ENCODE results near the gene CDC25A. TPM values are rescaled to one million over a fixed set of nuclear protein-coding genes. Genes with fewer than 3 reads are reported as not detected.

CDC25A gene
- total RNA-seq, 1 experiment from 2014 or later = 12.8 TPM

GRCh38 chr3:48219543-48219942 is 31.3 kb upstream of the CDC25A start:
- DNase-seq (ENCODE audit: low read depth, low spot score) = no peak
- H3K27me3 ChIP-seq (ENCODE audit: control insufficient read depth, insufficient read depth, low read length) = no peaks in the 10 kb centered on the region
- no peaks in the 10 kb centered on the region for H3K9me3 ChIP-seq (ENCODE audit: control insufficient read depth, insufficient read depth, low read depth, low read length)
- in situ Hi-C loops (cut with HindIII; ENCODE audit: low pct_unique_long_range_greater_than_20kb, low sequenced_read_pairs) = no loop called here
- no peak for ATAC-seq
- H3K4me3 ChIP-seq (ENCODE audit: low read depth in 2 of 2, low read length in 2 of 2) = no peak overlapping the region
- intact Hi-C loops (cut with micrococcal nuclease; ENCODE audit: unreplicated experiment) = no loop called here
- H3K4me1 ChIP-seq (ENCODE audit: control insufficient read depth, insufficient read depth, low read length) = no peaks in the 10 kb centered on the region; the same call in 1 of the 2 replicates
- ChIA-PET CTCF (no interaction called here), POLR2A (no interaction called here)
- no peak for TF ChIP-seq POLR2AphosphoS5 (IDR thresholded peaks at IDR 0.05; ENCODE audit: low read depth, low read length)
- TF ChIP-seq CTCF (IDR thresholded peaks at IDR 0.05) = no peak
- TF ChIP-seq SIN3A (IDR thresholded peaks at IDR 0.05; ENCODE audit: borderline replicate concordance, insufficient read depth, low read depth, low read length) = no peak
- TF ChIP-seq TCF7L2 (IDR thresholded peaks at IDR 0.05; ENCODE audit: low read depth, low read length) = no peak
- TF ChIP-seq REST (IDR thresholded peaks at IDR 0.05; ENCODE audit: insufficient read depth in 1 of 2, low read depth in 2 of 2, low read length in 1 of 2) = no peak
- H3K27ac ChIP-seq (ENCODE audit: low read length) = no peak overlapping the region
- no TSS peak for BruUV-seq (replicated peaks)
- H3K36me3 ChIP-seq (ENCODE audit: control insufficient read depth, insufficient read depth, low read length) = no peaks in the 10 kb centered on the region

- no peaks in the 10 kb centered on the region for H3K9me3 ChIP-seq (ENCODE audit: control insufficient read depth, insufficient read depth, low read depth, low read length)
- CTCF ChIA-PET = no interaction called here
- H3K4me1 ChIP-seq (ENCODE audit: control insufficient read depth, insufficient read depth, low read length) = no peaks in the 10 kb centered on the region; the same call in 1 of the 2 replicates
- ATAC-seq (no peak), DNase-seq (ENCODE audit: low read depth, low spot score) (no peak)
- in situ Hi-C loops (cut with HindIII; ENCODE audit: low pct_unique_long_range_greater_than_20kb, low sequenced_read_pairs) (no loop called here), intact Hi-C loops (cut with micrococcal nuclease; ENCODE audit: unreplicated experiment) (no loop called here)
- no peaks in the 10 kb centered on the region for H3K27me3 ChIP-seq (ENCODE audit: control insufficient read depth, insufficient read depth, low read length)
- no peaks in the 10 kb centered on the region for H3K36me3 ChIP-seq (ENCODE audit: control insufficient read depth, insufficient read depth, low read length)
- POLR2A ChIA-PET = no interaction called here
- no TSS peak for BruUV-seq (replicated peaks)
- no peak for TF ChIP-seq POLR2AphosphoS5 (IDR thresholded peaks at IDR 0.05; ENCODE audit: low read depth, low read length)
- TF ChIP-seq SIN3A (IDR thresholded peaks at IDR 0.05; ENCODE audit: borderline replicate concordance, insufficient read depth, low read depth, low read length) = no peak
- no peak for TF ChIP-seq CTCF (IDR thresholded peaks at IDR 0.05)
- no peak for TF ChIP-seq REST (IDR thresholded peaks at IDR 0.05; ENCODE audit: insufficient read depth in 1 of 2, low read depth in 2 of 2, low read length in 1 of 2)
- TF ChIP-seq TCF7L2 (IDR thresholded peaks at IDR 0.05; ENCODE audit: low read depth, low read length) = no peak
- H3K4me3 ChIP-seq (ENCODE audit: low read depth in 2 of 2, low read length in 2 of 2) = no peak overlapping the region
- no peak overlapping the region for H3K27ac ChIP-seq (ENCODE audit: low read length)
Measured at GRCh38 chr3:48218537-48218936, 30.3 kb upstream of the CDC25A start.

Data from Panc1 (cell line).